SK-N-MC (cell line): ENCODE measurements around the gene RAI14.

ENCODE experiments used
- EZH2 ChIP-seq: fragments of 200-600 bp; sonication (generic); IDR thresholded peaks from one replicate; pipeline ENCODE4 v1.6.1; 2017; ENCODE audit warnings: antibody characterized with exemption
- POLR2AphosphoS5 ChIP-seq: IDR thresholded peaks from 2 replicates; pipeline ENCODE4 v1.6.1; 2012; ENCODE audit warnings: mild to moderate bottlenecking, low read depth, low read length, borderline replicate concordance

- TF ChIP-seq POLR2AphosphoS5 (no peak), EZH2 (no peak)
Observed at GRCh38 chr5:34787035-34787434, 130.9 kb downstream of the RAI14 start.
